ENCODE data around the gene ZMIZ1.
A peak's percentile ranks its signal among the peaks of the same experiment; 100 is the strongest.

ZMIZ1 gene

DNA sequence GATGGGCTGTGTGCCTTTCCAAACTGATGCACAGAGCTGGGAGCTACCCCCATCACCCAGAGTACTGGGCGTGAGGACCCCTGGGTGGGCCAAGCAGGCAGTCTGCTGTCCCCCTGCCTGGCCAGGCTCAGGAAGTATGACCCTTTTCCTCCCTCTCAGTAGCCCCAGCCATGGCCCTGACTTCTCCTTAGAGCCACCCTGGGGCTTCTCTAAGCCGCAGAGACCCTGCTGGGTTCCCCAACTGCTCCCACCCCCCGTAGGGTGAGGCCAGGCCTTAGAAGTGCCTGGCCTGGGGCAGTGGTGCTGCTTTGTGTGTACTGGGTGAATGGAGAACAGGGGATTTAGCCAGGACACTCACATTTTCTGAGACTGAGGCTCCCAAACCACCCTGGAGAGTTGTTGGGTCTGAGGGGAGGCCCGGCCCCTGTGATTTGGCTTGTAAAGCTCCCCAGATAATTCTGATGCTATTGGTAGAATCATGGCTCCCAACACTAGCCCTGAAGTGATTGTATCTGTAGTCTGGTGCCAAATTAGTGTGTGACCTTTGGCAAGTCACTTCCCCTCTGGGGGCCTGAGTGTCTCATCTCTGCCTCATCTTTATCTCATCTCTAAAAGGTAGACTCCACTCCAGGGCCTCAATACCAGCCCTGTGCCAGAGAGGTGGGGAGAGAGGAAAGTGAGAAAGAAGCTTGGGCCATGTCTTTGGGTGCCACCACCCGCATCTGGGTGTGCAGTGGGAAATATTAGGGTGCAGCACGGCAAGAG lies 178.8 kb downstream of the ZMIZ1 start:
- DNase-seq: no peak

DNA sequence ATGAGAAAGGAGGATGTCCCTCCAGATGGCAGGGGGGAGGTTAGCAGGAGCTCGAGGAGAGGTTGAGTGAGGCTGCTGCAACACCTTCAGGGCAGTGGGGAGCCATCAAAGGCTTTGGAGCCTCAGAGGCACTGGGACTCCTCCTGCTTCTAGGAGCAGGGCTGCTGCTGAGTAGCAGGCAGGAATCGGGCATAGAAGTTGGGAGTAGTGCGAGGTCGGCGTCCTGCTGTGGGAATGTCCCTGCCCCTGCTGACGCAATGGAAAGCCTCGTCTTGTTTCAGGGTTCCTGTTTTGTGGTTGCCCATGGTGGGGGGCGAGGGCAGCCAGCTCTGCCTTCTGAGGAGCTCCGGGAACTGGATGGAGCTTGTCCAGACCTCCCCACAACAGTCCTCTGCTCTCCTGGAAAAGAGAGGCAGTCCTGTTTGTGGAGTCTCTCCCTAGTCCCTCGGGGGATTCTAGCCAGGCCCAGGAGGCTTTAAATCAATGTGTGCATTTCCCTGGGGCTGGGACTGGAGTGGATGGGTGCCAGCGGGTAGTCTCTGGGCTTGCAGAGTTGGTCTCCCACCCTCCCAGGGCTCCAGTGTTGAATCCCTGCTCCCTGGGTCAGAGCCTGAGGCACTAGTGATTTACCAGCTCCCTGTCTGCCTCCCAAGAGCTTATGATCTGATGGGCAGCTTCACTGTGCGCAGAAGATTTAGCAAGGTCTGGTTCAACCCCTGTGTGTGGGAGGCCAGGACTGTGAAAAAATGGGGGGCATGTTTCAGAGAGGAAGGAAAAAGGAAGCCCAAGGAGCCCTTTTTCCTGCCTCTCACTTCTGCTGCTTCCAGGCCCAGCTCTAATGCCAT lies 179.8 kb downstream of the ZMIZ1 start:
- peak; percentile 61 to 82 for DNase-seq

DNA sequence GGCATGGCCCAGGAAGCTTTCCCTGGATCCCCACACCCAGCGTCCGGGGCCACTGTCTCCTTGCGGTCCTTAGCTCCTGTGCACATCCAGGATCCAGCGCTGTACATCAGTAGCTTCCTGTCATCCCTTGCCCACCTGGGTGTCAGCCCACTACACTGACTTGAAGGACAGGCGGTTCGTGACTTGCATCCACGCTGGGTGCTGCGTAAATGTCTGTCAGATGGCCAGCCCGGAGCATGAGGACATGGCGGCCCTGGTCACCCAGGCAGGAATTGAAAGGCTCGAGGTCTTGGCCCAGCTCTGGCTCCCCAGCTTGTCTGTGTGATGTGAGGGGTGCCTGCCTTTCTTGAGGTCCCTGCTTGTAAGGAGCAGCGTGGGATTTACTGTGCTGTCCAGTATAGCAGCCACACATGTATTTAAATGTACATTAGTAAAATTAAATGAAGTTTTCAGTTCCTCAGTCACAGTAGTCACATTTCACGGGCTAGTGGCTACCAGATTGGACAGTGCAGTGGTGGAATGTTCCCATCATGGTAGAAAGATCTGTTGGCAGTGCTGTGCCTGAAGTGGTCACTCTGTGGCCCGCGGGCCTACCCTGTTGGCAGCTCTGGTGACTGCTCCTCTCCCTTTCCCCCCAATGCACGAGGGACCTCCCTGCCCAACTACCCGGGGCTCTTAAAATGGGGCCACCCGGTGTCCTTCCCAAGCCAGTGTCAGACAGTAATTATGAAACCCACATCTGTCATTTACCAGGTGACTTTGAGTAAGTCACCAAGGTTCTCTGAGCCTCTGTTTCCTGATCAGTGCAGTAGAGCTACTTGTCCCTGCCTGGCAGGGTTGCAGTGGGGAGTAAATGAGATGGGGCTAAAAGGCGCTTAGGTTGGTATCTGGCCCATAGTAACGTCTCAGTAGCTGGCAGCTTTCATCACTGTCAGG lies 180.7 kb downstream of the ZMIZ1 start:
- DNase-seq: peak in 1 of 2 donors; percentile 53

DNA sequence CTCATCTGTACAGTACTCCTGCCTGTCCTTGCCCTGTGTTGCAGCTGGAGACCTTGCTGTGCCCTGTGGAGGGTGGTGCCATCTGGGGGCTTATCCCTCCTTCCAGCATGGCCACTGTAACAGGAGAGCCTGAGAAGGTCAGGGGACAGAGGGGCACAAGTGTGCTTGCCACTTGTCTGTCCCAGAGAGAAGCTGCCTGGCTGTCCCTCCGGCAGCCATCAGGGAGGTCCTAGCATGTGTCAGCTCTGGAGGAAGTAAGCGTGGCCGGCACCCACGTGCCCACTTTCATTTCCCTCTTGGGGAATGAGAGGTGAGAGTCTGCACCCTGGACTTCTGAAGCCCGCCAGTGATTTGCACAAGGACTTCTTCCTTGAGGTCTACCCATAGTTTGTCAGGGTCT lies 181.5 kb downstream of the ZMIZ1 start:
- DNase-seq: peak; percentile 86 to 93

DNA sequence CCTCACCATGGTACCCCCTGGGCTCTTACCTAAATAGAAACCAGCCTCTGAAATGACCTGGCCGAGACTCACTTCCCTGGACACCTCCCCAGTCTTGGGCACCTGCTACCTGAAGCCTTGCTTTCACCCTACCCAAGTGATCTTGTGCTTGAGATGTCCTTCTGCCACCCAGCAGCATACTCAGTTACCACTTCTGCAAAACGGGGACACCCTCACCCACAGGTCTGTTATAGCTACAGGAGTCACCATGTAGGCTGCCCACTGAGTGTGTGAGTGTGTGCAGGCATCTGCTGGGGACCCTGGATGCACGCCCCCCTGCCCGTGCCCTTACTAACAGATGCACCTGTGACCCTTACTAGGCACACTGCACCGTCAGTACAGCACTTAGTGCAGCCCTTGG lies 183.7 kb downstream of the ZMIZ1 start:
- no peak for DNase-seq

DNA sequence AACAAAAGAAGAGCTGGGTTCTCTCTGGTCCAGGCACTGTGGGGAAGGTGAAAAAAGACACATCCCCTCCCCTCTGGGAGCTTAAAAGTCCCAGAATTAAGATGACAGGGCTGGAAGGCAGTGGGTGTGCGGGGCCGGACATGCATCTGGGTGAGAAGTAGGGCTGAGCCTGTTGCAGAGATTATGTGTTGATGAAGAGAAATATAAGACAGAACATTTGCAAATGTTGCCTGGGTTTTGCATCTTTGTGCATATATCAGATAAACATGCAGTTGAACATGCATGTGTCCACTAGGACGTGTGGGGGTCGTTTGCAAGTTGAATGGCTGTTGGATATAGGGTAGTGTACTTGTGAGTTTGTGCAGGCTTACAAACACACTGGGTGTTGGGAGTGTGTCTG lies 184.2 kb downstream of the ZMIZ1 start:
- no peak for DNase-seq

DNA sequence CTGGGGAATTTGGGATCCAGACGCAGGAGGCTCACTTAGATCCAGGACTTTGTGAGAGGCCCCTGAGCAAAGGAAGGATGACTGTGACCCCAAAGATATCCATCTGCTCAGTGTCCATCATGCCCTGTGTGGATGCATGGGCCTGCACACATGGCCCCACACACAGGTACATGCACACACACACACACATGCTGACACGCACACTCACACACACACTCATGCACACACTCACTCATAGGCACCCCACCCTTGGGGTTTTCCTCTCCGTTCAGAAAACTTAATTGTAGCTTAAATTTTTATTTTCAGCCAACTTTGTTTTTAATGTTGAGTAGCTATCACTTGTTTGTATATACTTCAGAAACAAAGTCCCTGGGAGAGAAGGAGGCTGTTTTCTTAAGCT lies 184.9 kb downstream of the ZMIZ1 start:
- DNase-seq: no peak

DNA sequence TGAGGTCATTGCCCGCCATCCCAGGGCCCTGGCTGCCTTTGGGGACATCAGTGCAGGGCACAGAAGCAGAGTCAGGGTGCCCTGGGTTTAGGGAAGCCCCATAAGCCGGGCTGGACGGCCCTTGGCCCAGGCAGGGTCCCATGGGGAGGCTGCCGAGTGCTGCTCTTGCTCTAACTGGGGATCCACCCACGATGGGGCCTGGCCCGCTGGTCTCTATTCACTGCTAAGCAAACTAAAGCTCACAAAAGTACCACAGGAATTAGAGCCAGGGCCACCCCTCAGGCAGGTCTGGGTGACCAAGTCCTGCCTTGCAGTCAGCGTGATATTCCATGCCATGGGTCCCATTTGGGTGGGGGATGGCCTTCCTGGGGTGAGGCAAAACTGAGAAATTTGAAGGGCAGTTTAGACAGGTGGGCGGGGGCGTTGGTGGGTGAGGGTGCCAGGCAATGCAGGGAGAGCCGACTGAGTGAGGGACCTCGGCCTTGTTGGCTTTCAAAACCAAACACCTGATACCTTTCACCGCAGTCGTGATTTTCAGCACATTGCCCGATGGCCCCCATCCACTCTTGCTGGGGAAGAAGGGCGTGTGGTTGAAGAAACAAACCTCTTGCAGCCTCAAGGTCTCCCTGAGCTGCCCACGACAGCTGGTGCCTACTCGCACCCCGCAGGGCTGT lies 185.7 kb downstream of the ZMIZ1 start:
- no peak for DNase-seq

DNA sequence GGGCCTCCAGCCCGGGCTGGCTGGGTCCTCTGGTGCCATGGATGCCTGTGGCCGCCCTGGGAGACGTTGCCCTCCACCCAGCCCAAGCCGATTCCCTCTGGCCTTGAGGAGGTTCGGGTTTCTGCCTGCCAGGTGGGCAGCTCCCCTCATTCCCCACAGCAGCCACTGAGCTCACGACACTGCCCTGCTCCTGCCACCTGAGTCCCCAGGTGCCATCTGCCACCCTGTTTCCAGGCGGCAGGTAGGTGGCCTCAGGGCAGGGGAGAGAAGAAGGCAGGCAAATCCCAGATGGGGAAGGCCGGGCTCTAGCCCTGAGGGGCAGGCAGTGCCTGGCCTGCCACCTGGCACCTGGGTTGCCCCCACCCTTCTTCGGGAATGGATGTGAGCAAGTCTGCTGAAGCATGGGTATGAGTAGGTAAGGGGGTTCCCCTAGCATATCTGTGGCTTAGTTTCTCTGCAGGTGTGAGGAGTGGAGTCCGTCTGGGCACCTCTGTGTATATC lies 186.3 kb downstream of the ZMIZ1 start:
- DNase-seq: no peak

DNA sequence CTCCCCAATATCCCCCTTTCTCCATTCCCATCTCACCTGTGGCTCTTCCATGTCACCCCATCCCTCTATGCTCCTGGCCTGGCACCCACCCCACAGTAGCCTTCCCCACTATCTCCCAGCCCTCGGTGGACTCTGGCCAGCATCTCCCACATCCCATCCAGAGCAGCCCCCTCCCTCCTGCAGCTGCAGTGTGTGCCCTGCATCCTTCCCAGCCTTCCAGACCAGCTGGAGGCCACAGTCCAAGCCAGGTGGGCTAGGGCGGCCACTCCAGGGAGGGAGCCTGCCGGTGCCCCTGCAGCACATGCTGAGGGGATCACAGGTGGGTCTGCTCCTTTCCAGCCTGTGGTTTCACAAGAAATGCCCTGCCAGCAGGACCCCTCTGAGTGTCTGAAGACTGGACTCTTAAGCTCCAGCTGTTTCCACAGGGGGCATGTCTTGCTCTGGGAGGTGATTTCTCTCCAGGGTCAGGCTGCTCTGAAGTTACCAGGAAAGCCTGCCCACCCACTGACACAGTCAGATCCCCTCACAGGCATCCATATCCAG lies 187.6 kb downstream of the ZMIZ1 start:
- DNase-seq: no peak

DNA sequence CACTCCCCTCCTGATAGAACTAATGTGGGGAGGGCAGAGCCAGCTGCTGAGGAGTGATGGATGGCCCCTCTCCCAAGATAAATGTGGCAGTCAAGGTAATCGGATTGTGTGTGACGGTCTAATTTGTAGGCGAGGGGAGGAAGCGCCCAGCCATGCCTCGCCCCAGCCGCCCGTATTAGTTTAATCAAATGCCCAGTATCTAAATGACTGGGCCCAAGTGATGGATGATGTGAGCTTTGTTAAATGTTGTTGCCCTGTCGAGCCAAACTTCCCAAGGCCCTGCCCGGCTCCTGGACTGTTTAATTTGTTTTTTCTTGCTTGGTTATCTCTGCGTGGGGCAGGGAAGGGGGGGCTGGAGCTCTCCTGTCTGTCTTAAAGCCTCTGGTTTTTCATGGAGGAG lies 190.1 kb downstream of the ZMIZ1 start:
- DNase-seq: no peak

DNA sequence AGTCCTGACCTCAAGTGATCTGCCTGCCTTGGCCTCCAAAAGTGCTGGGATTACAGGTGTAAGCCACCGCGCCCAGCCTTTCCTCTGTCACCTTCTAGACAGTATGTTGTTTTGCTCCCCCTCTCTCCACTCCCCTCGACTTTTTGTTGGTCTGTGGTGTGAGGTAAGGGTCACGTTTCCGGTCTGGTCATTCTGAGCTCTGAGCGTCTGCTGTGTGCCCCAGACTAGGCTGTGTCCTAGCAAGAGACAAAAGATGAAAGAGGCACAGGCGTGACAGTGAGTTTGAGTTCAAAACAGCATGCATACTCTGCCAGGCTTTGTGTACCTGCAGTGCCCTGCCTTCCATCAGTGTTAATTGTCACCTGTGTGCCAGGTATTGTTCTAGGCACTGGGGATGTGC lies 191.1 kb downstream of the ZMIZ1 start:
- no peak for DNase-seq

DNA sequence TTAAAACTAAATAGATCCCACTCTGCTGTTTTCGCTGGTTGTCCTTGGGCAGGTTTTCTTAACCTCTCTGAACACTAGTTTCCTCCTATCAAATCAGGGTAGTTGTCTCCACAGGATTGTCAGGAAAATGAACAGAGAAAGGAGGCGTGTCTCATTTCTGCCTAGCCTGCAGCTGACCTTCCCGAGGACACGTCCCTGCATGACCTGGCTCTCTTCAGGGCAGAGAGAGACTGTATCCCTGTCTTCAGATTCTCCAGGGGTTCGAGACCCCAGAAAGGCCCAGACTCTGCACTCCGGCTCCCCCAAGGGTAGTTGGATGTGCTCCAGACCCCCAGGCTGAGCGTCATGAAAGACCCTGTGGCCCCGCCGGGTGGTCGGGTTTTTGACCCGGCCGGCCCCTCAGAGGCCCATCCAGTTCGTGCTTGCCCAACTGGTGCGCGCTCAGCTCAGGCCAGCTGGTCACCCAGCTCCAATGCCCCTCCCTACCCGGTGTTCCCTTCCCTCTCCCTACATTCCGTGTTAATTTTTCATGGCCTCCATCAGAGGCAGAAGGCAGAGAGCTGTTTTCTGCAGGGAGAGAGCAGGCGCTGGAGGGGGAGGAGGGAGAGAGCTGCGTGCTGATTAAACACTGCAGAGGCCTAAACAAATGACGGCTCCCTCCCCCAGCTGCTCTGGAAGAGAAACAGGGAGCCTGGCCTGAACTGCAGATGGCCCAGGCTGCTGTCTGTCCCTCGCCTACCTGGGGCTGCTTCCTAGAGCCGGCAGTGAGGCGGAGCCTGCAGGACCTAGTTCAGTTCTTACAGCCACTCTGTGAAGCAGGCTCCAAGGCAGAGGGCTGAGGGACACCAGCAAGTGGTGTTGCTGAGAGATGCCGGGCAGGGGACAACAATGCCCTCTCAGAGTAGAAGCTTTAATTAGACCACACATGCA lies 192.3 kb downstream of the ZMIZ1 start:
- DNase-seq: no peak

DNA sequence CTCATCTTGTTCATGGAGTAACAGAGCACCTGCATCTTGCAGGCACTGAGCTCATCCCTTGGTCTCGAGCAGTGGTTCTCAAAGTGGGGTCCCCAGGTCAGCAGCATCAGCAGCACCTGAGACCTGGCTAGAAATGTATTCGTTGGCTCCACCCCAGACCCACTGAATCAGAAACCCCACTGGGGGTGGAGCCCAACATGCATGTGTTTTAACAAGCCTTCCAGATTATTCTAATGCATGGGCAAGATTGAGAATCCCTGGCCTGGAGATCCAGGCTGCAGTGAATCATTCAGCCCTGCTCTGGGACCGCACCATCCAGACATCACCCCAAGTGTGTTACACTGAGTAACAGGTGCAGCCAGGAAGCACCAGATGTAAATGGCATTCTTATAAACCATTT lies 193.4 kb downstream of the ZMIZ1 start:
- DNase-seq: no peak

DNA sequence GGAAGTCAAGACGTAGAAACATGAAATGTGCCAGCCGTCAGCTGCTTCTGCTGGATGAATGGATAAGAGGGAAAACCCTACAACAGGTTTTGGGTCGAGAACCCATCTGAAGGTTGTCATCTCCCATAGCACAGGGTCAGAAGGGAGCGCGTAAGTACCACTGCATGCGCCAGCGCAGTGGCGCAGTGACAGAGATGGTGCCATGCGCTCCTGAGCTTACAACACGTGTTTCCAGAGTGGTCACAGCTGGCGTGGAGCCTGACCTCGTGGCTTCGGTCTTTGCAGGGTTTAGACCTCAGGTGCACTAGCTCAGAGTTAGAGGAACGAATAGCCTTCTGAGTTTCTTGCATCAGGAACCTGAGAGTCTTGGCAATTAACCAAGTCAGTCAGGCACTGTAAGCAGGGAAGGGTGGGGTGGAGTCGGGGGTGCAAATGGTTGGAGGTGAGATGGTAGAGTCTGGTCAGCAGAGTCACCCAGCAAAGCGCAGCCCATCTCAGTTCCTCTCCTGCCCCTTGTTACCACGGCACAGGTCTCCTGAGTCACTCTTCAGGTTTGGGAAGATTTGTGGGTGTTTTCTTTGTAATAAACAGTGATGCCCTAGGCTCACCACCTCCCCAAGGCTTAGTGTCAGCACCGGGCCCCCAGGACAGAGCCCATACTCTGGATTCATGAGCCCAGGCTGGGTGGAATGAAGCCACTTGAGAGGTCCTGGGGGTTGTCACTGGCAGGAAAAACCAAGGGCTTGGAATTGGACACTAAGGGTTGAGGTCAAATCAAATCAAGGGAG lies 194.4 kb downstream of the ZMIZ1 start:
- DNase-seq: no peak

DNA sequence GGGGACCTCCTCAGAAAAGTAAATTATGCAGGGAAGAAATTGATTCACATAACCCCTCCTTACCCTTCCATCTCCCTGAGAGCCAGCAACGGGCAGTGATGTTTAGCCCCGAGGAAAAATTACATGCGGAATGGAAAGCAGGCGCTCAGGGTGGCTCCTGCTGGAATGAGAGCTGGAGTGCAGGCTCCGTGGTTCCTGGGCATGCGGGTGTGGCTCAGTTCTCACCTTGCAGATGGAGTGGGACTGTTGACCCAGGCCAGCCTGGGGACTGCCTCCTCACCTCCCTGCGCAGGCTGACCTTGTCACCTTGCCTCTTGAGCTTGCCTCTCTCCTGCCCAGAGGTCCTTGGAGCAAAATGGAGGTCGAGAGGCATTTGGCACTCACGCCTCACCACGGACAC lies 195.2 kb downstream of the ZMIZ1 start:
- DNase-seq: no peak

DNA sequence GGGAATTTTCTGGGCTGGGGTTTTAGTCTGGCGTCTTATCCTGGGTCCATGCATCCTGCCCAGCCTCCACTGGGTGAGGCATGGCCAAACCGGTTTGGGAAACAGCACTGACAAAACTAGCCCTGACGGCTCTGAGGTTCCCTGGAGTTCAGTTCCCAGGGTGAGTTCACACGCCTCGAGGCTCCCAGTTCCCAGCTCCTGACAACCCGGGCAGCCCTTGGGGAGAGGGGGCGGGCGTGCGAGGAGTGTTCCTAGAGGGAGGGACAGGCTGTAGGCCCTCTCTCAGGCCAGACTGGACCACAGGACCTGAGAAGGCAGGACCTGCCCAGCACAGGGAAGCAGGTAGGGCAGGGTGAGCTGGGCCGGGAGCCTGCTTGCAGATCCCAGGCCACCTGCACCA lies 196.2 kb downstream of the ZMIZ1 start:
- DNase-seq: no peak

DNA sequence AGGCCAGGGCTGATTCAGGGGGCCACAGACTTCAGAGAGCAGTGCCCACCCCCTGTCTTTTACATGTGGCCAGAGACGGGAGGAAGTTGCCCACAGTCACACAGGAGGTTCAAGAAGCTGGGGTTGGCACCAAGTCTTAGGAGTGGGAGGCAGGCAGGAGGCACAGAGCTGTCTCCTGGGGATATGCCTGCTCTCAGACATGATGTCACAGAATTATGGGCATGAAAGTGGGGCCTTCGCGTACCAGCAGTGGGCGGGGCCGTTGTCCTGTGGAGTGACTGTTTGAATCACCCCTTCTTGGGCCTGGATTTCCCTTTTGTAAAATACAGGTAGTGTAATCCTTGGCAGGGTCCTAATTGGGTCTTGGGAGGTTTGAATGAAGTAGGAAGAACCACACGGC lies 197.3 kb downstream of the ZMIZ1 start:
- peak; percentile 62 to 64 for DNase-seq

DNA sequence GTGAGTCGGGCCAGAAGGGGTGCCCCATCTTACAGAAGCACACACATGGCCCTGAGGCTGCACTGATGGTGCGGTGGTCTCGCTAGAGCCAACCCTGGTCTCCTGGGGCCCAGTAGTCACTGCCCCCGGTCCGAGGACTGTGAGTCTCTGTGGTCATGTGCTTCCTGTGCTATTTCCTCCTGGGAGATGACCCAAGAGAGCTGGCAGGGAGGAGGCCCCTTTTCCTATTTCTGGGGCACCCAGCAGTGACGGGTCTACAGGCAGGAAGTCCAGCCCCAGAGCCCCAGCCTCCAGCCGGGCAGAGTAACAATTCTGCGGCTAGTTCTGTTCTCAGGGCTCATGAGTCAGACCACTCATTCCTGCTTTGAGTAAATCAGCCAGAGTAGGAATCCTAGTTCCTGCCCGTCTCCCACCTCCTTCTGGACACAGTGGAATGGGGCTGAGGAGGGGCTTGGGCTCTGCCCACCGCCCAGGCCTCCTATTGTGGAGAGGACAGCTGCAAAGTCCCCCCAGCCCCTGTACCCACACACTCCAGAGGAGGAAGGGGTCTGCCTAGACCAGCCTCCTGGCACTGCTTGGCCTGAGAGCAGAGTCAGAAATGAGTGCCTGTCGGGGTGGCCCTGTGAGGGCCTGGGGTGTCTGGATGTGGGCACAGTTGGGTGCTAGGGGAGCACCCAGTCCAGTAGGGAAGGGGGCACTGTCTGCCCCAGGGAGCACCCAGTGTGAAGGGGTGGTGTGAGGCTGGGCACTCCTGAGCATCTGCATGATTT lies 198.0 kb downstream of the ZMIZ1 start:
- peak; percentile 95 to 96 for DNase-seq

All from inflammatory macrophage (primary cell).